HEK293 (cell line): ENCODE measurements around the gene RLN3.

Source experiments
- CTCF ChIP-seq: fragments of 450-650 bp; formaldehyde crosslinking; IDR thresholded peaks from 2 replicates; pipeline ENCODE4 v1.5.1; 2016; ENCODE audit warnings: missing biosample characterization, missing genetic modification characterization
- ZBTB1 ChIP-seq: fragments of 450-650 bp; formaldehyde crosslinking; IDR thresholded peaks from 2 replicates; pipeline ENCODE4 v1.5.1; 2016; ENCODE audit warnings: missing biosample characterization, missing genetic modification characterization
- ZFHX2 ChIP-seq: fragments of 450-650 bp; formaldehyde crosslinking; conservative IDR thresholded peaks from 2 replicates; pipeline ENCODE4 v1.5.1; 2016; ENCODE audit warnings: missing biosample characterization, missing genetic modification characterization
- ZNF239 ChIP-seq: fragments of 450-650 bp; formaldehyde crosslinking; IDR thresholded peaks from 2 replicates; pipeline ENCODE4 v1.5.1; 2016; ENCODE audit warnings: missing biosample characterization, missing genetic modification characterization
- ZNF274 ChIP-seq, 2 experiments: fragments of 200-500 bp in 1 of 2; fragments of 450-650 bp in 1 of 2; sonication (Bioruptor generic) in 1 of 2; formaldehyde crosslinking in 1 of 2; IDR thresholded peaks; 2 replicates each; pipeline versions ENCODE4 v1.5.1 to v1.6.1; 2014 to 2016; ENCODE audit warnings: borderline replicate concordance in 1 of 2, inconsistent platforms in 1 of 2, low read length in 1 of 2, missing biosample characterization in 1 of 2, missing genetic modification characterization in 1 of 2
- ZNF404 ChIP-seq: fragments of 450-650 bp; formaldehyde crosslinking; IDR thresholded peaks from 2 replicates; pipeline ENCODE4 v1.5.1; 2017; ENCODE audit warnings: missing biosample characterization, missing genetic modification characterization
- ZNF555 ChIP-seq: fragments of 450-650 bp; formaldehyde crosslinking; conservative IDR thresholded peaks from 2 replicates; pipeline ENCODE4 v1.5.1; 2017; ENCODE audit warnings: missing biosample characterization, mild to moderate bottlenecking, missing genetic modification characterization, inconsistent platforms

GRCh38 chr19:13990085-13990484 is 37.9 kb upstream of the RLN3 start:
- TF ChIP-seq CTCF (tag by site-specific recombination) (no peak), ZBTB1 (no peak), ZNF555 (tag by site-specific recombination) (no peak), ZNF239 (tag by site-specific recombination) (no peak), ZFHX2 (tag by site-specific recombination) (no peak), ZNF274 (IDR thresholded peaks at IDR 0.05; ENCODE audit: low read length) (no peak), ZNF274 (tag by site-specific recombination; IDR thresholded peaks at IDR 0.05; ENCODE audit: borderline replicate concordance) (no peak), ZNF404 (tag by site-specific recombination) (no peak)
